Stimulated activated CD8-positive, alpha-beta memory T cell treated with anti-CD3 and anti-CD28 coated beads, Interleukin-12 subunit alpha, Interleukin-12 subunit beta, amount 100 ng/mL, for 24 hours (primary cell): ENCODE results near the gene ITGAD.
"Not testable (repeated sequence)": the region's sequence is repeated elsewhere in the genome, so short reads cannot be mapped to it uniquely, and the experiment has no call there.

Experiments
- DNase-seq: peaks from one replicate; pipeline ENCODE4 v3.0.0-alpha.2; 2020; ENCODE audit errors: extremely low read depth

ITGAD gene

GRCh38 chr16:31429796-31430195 lies 36.7 kb downstream of the ITGAD start:
- no peak for DNase-seq

GRCh38 chr16:31430380-31431052 lies 37.4 kb downstream of the ITGAD start:
- DNase-seq = no peak

GRCh38 chr16:31435341-31436220 lies 42.4 kb downstream of the ITGAD start:
- no peak for DNase-seq

- no peak for DNase-seq
These were observed 43.3 kb downstream of the ITGAD start for GRCh38 chr16:31436221-31437045.

- DNase-seq = no peak
These were observed 45.3 kb downstream of the ITGAD start for GRCh38 chr16:31438414-31438813.

GRCh38 chr16:31439023-31439422 lies 45.9 kb downstream of the ITGAD start:
- not testable (repeated sequence) for DNase-seq

GRCh38 chr16:31439519-31439918 lies 46.4 kb downstream of the ITGAD start:
- no peak for DNase-seq

GRCh38 chr16:31440516-31441184 lies 47.5 kb downstream of the ITGAD start:
- DNase-seq = no peak

- no peak for DNase-seq
These were observed 48.8 kb downstream of the ITGAD start for GRCh38 chr16:31441956-31442355.

- not testable (repeated sequence) for DNase-seq
These were observed 52.8 kb downstream of the ITGAD start for GRCh38 chr16:31445931-31446330.

GRCh38 chr16:31451201-31451600 lies 58.1 kb downstream of the ITGAD start:
- no peak for DNase-seq

- no peak for DNase-seq
These were observed 58.7 kb downstream of the ITGAD start for GRCh38 chr16:31451681-31452351.

GRCh38 chr16:31452631-31453106 lies 59.5 kb downstream of the ITGAD start:
- no peak for DNase-seq

GRCh38 chr16:31453255-31454204 lies 60.4 kb downstream of the ITGAD start:
- no peak for DNase-seq

GRCh38 chr16:31455601-31456314 lies 62.6 kb downstream of the ITGAD start:
- DNase-seq = no peak

- DNase-seq = no peak
These were observed 63.8 kb downstream of the ITGAD start for GRCh38 chr16:31456988-31457360.

GRCh38 chr16:31458073-31458843 lies 65.1 kb downstream of the ITGAD start:
- no peak for DNase-seq
